Metanephros (tissue), 1 donor: Measurements from ENCODE around the gene KAT6B. TPM values are rescaled to one million over a fixed set of nuclear protein-coding genes. Genes with fewer than 3 reads are reported as not detected.

Experiments
- total RNA-seq: library from RNA; depleted of rRNA; stranded (reverse); fragments of >200 nt; gene quantifications from one replicate; pipeline ENCODE4 v1.2.3, GENCODE V29; 2014

Gene KAT6B
- total RNA-seq = 127 TPM

DNA sequence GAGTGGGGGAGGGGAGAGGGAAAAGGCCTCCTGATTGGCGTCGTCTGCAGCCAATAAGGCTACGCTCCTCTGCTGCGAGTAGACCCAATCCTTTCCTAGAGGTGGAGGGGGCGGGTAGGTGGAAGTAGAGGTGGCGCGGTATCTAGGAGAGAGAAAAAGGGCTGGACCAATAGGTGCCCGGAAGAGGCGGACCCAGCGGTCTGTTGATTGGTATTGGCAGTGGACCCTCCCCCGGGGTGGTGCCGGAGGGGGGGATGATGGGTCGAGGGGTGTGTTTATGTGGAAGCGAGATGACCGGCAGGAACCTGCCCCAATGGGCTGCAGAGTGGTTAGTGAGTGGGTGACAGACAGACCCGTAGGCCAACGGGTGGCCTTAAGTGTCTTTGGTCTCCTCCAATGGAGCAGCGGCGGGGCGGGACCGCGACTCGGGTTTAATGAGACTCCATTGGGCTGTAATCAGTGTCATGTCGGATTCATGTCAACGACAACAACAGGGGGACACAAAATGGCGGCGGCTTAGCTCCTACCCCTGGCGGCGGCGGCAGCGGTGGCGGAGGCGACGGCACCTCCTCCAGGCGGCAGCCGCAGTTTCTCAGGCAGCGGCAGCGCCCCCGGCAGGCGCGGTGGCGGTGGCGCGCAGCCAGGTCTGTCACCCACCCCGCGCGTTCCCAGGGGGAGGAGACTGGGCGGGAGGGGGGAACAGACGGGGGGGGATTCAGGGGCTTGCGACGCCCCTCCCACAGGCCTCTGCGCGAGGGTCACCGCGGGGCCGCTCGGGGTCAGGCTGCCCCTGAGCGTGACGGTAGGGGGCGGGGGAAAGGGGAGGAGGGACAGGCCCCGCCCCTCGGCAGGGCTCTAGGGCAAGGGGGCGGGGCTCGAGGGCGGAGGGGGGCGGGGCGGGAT lies at the start of gene KAT6B:
TSS of gene KAT6B (plus strand) at position 459 of the 903 bp plus-strand sequence. CDS start 16,258 bp downstream, outside the sequence.

